ENCODE measurements around the gene TOM1.

The TOM1 gene

GRCh38 chr22:35353318-35353717 is 53.6 kb downstream of the TOM1 start:
- Histone ChIP-seq H3K27ac (no peak overlapping the region), H3K4me2 (no peak overlapping the region), H4K20me1 (ENCODE audit: insufficient read depth) (no peaks in the 10 kb centered on the region), H3K79me2 (ENCODE audit: insufficient read depth, low read depth) (no peaks in the 10 kb centered on the region), H3K4me1 (ENCODE audit: low read depth, poor library complexity, severe bottlenecking) (peaks cover 15% of the 10 kb centered on the region), H3K4me3 (IDR thresholded peaks at IDR 0.05; ENCODE audit: insufficient read depth, low read depth, low read length) (no peak overlapping the region), H3K27me3 (ENCODE audit: insufficient read depth, low read depth) (no peaks in the 10 kb centered on the region), H3K36me3 (ENCODE audit: insufficient read depth) (no peaks in the 10 kb centered on the region), H2AFZ (ENCODE audit: low read depth) (no peak overlapping the region), H3K9ac (no peak overlapping the region)
- TF ChIP-seq CTCF (conservative IDR thresholded peaks at IDR 0.05; ENCODE audit: low read depth, low read length), result no peak

DNA sequence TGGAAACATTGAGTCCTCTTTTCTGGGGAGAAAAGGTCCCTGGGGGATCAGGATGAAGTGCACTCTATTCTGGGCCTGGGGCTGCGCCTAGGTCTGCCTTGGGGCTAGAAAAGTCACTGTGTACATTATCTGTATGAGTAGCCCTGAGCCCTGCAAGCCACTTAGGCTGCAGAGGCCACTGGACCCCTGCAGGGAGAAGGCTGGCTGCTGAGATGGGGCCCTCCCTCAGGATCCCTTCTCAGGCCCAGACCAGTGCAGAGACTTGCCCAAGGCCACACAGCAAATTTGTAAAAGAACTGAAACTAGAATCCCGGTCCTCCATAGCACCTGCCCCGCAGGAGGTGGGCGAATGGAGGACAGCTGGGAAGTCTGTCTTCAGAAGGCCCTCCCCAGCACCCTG is 54.4 kb downstream of the TOM1 start:
- Histone ChIP-seq H3K4me1 (ENCODE audit: low read depth, poor library complexity, severe bottlenecking) (peaks cover 13% of the 10 kb centered on the region), H3K36me3 (ENCODE audit: insufficient read depth) (no peaks in the 10 kb centered on the region), H3K27me3 (ENCODE audit: insufficient read depth, low read depth) (no peaks in the 10 kb centered on the region), H3K27ac (no peak overlapping the region), H3K4me3 (IDR thresholded peaks at IDR 0.05; ENCODE audit: insufficient read depth, low read depth, low read length) (no peak overlapping the region), H2AFZ (ENCODE audit: low read depth) (no peak overlapping the region), H3K9ac (no peak overlapping the region), H3K4me2 (no peak overlapping the region), H3K79me2 (ENCODE audit: insufficient read depth, low read depth) (no peaks in the 10 kb centered on the region), H4K20me1 (ENCODE audit: insufficient read depth) (no peaks in the 10 kb centered on the region)
- TF ChIP-seq CTCF (conservative IDR thresholded peaks at IDR 0.05; ENCODE audit: low read depth, low read length), result no peak

DNA sequence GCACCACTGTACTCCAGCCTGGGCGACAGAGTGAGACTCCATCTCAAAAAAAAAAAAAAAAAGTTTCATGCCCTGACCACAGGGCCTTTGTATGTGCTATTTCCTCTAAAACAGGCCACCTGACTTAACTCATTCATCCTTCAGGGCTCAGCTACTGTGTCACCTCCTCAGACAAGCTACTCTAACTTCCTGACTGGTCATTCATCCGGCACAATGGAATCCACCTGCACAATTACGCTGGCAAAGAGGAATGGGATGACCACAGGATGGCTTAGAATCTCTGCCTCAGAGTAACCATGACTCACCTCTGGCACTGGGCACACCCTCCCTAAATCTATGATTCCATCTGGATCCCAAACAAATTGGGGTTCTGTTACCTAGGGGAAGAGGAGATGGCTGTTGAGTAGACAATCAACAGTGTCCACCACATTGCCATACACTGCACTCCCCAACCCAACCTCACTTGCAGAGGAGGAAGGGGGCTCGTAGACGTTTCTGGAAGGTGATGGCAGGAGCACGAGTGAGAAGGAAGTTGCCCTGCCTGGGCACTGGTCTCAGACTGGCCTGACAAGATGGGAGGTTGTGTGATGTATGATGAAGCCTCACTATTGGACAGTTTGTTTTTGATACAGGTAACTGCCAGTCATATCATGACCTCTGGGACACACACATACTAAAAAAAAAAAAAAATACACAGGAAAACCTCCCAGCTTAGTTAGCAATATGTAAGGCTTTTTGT is 58.4 kb downstream of the TOM1 start:
- H3K79me2 ChIP-seq (ENCODE audit: insufficient read depth, low read depth), result no peaks in the 10 kb centered on the region
- TF ChIP-seq CTCF (conservative IDR thresholded peaks at IDR 0.05; ENCODE audit: low read depth, low read length), result no peak
- H3K27me3 ChIP-seq (ENCODE audit: insufficient read depth, low read depth), result no peaks in the 10 kb centered on the region
- no peak overlapping the region for H2AFZ ChIP-seq (ENCODE audit: low read depth)
- H3K27ac ChIP-seq, result no peak overlapping the region
- H4K20me1 ChIP-seq (ENCODE audit: insufficient read depth), result no peaks in the 10 kb centered on the region
- H3K4me2 ChIP-seq, result no peak overlapping the region
- H3K4me1 ChIP-seq (ENCODE audit: low read depth, poor library complexity, severe bottlenecking), result no peaks in the 10 kb centered on the region
- H3K4me3 ChIP-seq (IDR thresholded peaks at IDR 0.05; ENCODE audit: insufficient read depth, low read depth, low read length), result no peak overlapping the region
- no peaks in the 10 kb centered on the region for H3K36me3 ChIP-seq (ENCODE audit: insufficient read depth)
- H3K9ac ChIP-seq, result no peak overlapping the region

GRCh38 chr22:35359380-35360065 is 59.8 kb downstream of the TOM1 start:
- no peak overlapping the region for H3K4me3 ChIP-seq (IDR thresholded peaks at IDR 0.05; ENCODE audit: insufficient read depth, low read depth, low read length)
- H3K27ac ChIP-seq, result no peak overlapping the region
- no peak for TF ChIP-seq CTCF (conservative IDR thresholded peaks at IDR 0.05; ENCODE audit: low read depth, low read length)
- no peaks in the 10 kb centered on the region for H3K36me3 ChIP-seq (ENCODE audit: insufficient read depth)
- no peaks in the 10 kb centered on the region for H3K27me3 ChIP-seq (ENCODE audit: insufficient read depth, low read depth)
- H3K4me2 ChIP-seq, result no peak overlapping the region
- no peaks in the 10 kb centered on the region for H3K4me1 ChIP-seq (ENCODE audit: low read depth, poor library complexity, severe bottlenecking)
- H3K79me2 ChIP-seq (ENCODE audit: insufficient read depth, low read depth), result no peaks in the 10 kb centered on the region
- no peak overlapping the region for H2AFZ ChIP-seq (ENCODE audit: low read depth)
- H4K20me1 ChIP-seq (ENCODE audit: insufficient read depth), result no peaks in the 10 kb centered on the region
- H3K9ac ChIP-seq, result no peak overlapping the region
